Erythroblast (primary cell): ENCODE measurements around the gene KCNJ4.

Source experiments
- DNase-seq, 2 experiments: peaks; one replicate each; lab custom pipeline; 2025; lab: John Stamatoyannopoulos, UW
- GATA1 ChIP-seq: IDR thresholded peaks from 2 replicates; pipeline ENCODE4 v1.6.1; 2011; ENCODE audit warnings: low read depth, mild to moderate bottlenecking, control low read depth, low read length, moderate library complexity
- POLR2A ChIP-seq: IDR thresholded peaks from 2 replicates; pipeline ENCODE4 v1.6.1; 2011; ENCODE audit warnings: mild to moderate bottlenecking, low read length

KCNJ4 gene

GRCh38 chr22:38465673-38466490 is 10.9 kb upstream of the KCNJ4 start:
- TF ChIP-seq GATA1 (no peak), POLR2A (no peak)
- no peak for DNase-seq

GRCh38 chr22:38464992-38465672 is 10.1 kb upstream of the KCNJ4 start:
- DNase-seq, result no peak
- TF ChIP-seq GATA1, result no peak
- TF ChIP-seq POLR2A, result no peak

- no peak for DNase-seq
- no peak for TF ChIP-seq POLR2A
- no peak for TF ChIP-seq GATA1
Measured at GRCh38 chr22:38462960-38463784, 8.2 kb upstream of the KCNJ4 start.

GRCh38 chr22:38461414-38462081 is 6.5 kb upstream of the KCNJ4 start:
- peak; percentile 72 to 77 for DNase-seq
- no peak for TF ChIP-seq GATA1
- no peak for TF ChIP-seq POLR2A

GRCh38 chr22:38461057-38461413 is 6.0 kb upstream of the KCNJ4 start:
- no peak for TF ChIP-seq POLR2A
- TF ChIP-seq GATA1, result no peak
- DNase-seq, result no peak

GRCh38 chr22:38460426-38460840 is 5.4 kb upstream of the KCNJ4 start:
- TF ChIP-seq POLR2A (no peak), GATA1 (no peak)
- no peak for DNase-seq

- no peak for DNase-seq
- TF ChIP-seq POLR2A (no peak), GATA1 (no peak)
Measured at GRCh38 chr22:38456841-38457699, 2.1 kb upstream of the KCNJ4 start.

GRCh38 chr22:38456272-38456835 is 1.4 kb upstream of the KCNJ4 start:
- DNase-seq, result no peak
- no peak for TF ChIP-seq POLR2A
- TF ChIP-seq GATA1, result no peak

- TF ChIP-seq POLR2A (no peak), GATA1 (no peak)
- DNase-seq, result peak in 1 of 2 experiments; percentile 13
Measured at GRCh38 chr22:38455530-38456271, 702 bp upstream of the KCNJ4 start.

GRCh38 chr22:38454353-38455075 is 485 bp downstream of the KCNJ4 start:
- DNase-seq, result no peak
- no peak for TF ChIP-seq POLR2A
- TF ChIP-seq GATA1, result no peak

GRCh38 chr22:38453996-38454352 is 1.0 kb downstream of the KCNJ4 start:
- no peak for DNase-seq
- TF ChIP-seq POLR2A (no peak), GATA1 (no peak)
